ENCODE results near the gene GAN.
"Not testable (repeated sequence)": the region's sequence is repeated elsewhere in the genome, so short reads cannot be mapped to it uniquely, and the experiment has no call there.

DNA sequence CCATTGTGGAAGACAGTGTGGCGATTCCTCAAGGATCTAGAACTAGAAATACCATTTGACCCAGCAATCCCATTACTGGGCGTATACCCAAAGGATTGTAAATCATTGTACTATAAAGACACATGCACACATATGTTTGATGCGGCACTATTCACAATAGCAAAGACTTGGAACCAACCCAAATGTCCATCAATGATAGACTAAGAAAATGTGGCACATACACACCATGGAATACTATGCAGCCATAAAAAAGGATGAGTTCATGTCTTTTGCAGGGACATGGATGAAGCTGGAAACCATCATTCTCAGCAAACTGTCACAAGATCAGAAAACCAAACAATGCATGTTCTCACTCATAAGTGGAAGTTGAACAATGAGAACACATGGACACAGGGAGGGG, 30.4 kb downstream of the GAN start:
- not testable (repeated sequence) for TF ChIP-seq POLR2A (IDR thresholded peaks at IDR 0.05)
- TF ChIP-seq, protein P1, sequence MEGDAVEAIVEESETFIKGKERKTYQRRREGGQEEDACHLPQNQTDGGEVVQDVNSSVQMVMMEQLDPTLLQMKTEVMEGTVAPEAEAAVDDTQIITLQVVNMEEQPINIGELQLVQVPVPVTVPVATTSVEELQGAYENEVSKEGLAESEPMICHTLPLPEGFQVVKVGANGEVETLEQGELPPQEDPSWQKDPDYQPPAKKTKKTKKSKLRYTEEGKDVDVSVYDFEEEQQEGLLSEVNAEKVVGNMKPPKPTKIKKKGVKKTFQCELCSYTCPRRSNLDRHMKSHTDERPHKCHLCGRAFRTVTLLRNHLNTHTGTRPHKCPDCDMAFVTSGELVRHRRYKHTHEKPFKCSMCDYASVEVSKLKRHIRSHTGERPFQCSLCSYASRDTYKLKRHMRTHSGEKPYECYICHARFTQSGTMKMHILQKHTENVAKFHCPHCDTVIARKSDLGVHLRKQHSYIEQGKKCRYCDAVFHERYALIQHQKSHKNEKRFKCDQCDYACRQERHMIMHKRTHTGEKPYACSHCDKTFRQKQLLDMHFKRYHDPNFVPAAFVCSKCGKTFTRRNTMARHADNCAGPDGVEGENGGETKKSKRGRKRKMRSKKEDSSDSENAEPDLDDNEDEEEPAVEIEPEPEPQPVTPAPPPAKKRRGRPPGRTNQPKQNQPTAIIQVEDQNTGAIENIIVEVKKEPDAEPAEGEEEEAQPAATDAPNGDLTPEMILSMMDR (IDR thresholded peaks at IDR 0.05), result not testable (repeated sequence)
